Breast epithelium (tissue), 3 donors: Measurements from ENCODE around the gene EVI2A.

Source experiments
- POLR2AphosphoS5 ChIP-seq, 3 donors: sonication (generic); formaldehyde crosslinking; IDR thresholded peaks; one replicate each; pipeline ENCODE4 v1.6.1; 2017; ENCODE audit warnings: antibody characterized with exemption in 3 of 3
- TF ChIP-seq, protein P1 (sequence below), 3 donors: fragments of 450-650 bp; IDR thresholded peaks; one replicate each; pipeline ENCODE4 v1.5.1; 2016 to 2017; ENCODE audit warnings: antibody characterized with exemption in 3 of 3, mild to moderate bottlenecking in 3 of 3, moderate library complexity in 3 of 3

GRCh38 chr17:31327534-31328159, 6.2 kb upstream of the EVI2A start:
- TF ChIP-seq, protein P1, sequence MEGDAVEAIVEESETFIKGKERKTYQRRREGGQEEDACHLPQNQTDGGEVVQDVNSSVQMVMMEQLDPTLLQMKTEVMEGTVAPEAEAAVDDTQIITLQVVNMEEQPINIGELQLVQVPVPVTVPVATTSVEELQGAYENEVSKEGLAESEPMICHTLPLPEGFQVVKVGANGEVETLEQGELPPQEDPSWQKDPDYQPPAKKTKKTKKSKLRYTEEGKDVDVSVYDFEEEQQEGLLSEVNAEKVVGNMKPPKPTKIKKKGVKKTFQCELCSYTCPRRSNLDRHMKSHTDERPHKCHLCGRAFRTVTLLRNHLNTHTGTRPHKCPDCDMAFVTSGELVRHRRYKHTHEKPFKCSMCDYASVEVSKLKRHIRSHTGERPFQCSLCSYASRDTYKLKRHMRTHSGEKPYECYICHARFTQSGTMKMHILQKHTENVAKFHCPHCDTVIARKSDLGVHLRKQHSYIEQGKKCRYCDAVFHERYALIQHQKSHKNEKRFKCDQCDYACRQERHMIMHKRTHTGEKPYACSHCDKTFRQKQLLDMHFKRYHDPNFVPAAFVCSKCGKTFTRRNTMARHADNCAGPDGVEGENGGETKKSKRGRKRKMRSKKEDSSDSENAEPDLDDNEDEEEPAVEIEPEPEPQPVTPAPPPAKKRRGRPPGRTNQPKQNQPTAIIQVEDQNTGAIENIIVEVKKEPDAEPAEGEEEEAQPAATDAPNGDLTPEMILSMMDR (IDR thresholded peaks at IDR 0.05), result no peak
- TF ChIP-seq POLR2AphosphoS5 (IDR thresholded peaks at IDR 0.05), result no peak
